Dendritic cell treated with granulocyte-macrophage colony-stimulating factor and Interleukin-4, amounts not matched to agents 40 ng/mL and 50 ng/mL, for 4 days (primary cell): ENCODE measurements around the gene SERAC1.

ENCODE experiments used
- H3K27ac Mint-ChIP-seq: one replicate; pipeline ENCODE4 v1.8.0; 2022; ENCODE audit warnings: mild to moderate bottlenecking, mixed read lengths
- H3K27me3 Mint-ChIP-seq: one replicate; pipeline ENCODE4 v1.8.0; 2022; ENCODE audit warnings: mild to moderate bottlenecking, mixed read lengths
- H3K36me3 Mint-ChIP-seq: one replicate; pipeline ENCODE4 v1.8.0; 2022; ENCODE audit warnings: low read depth, mixed read lengths
- H3K4me1 Mint-ChIP-seq: one replicate; pipeline ENCODE4 v1.8.0; 2022; ENCODE audit warnings: low read depth, mixed read lengths
- H3K4me3 Mint-ChIP-seq: one replicate; pipeline ENCODE4 v1.8.0; 2022; ENCODE audit warnings: mild to moderate bottlenecking, moderate library complexity, mixed read lengths
- H3K9me3 Mint-ChIP-seq: one replicate; pipeline ENCODE4 v1.8.0; 2022; ENCODE audit warnings: mixed read lengths
- intact Hi-C: fragments of 100-400 bp; cut with micrococcal nuclease; formaldehyde crosslinking; loops from one replicate; pipeline ENCODE4 v1.15.0; 2022

The SERAC1 gene

DNA sequence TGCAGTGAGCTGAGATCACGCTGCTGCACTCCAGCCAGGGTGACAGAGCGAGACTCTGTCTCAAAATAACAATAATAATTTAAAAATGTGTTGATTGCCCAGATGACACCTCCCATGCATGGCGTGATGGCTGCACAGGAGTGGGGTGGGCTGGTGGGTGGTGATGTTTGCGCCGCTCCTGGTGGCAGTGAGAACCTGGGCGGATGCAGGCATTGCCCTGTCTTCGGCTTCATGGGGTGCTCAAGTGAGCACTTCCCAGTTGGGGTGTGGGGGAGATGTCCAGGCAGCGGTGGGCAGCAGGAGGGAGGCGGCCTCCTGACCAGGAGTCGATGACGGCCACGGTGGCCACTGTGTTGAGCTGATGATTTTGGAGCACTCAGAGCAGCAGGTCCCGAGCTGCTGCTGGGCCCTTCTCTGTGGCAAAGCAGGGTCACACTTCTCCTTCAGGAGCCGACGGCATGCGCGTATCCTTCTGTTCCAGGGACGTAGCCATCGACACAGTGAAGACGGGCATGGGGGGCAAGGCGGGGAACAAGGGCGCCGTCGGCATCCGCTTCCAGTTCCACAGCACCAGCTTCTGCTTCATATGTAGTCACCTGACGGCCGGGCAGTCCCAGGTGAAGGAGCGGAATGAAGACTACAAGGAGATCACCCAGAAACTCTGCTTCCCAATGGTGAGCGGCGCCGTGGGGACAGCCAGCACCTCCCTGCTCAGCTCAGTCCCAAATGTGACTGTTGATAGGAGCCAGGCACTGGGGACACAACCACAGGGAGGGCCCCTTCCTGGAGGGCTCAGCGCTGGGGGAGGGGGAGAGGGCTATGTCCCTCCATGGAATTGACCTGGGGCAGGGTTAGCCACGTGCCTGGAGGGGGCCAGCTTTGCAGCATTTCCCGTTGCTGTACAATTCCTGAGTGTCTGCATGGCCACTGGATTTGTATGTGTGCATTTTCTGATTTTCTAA, 96.7 kb downstream of the SERAC1 start:
- H3K27me3 Mint-ChIP-seq = no peaks in the 10 kb centered on the region
- no peaks in the 10 kb centered on the region for H3K9me3 Mint-ChIP-seq
- intact Hi-C loops = loop anchor here (2.0 to 5.0 kb wide), 2 partner anchors 124 to 143 kb away; no protein-coding TSS in a partner anchor
- H3K4me1 Mint-ChIP-seq = peaks cover 26% of the 10 kb centered on the region
- H3K4me3 Mint-ChIP-seq = no peak overlapping the region
- H3K27ac Mint-ChIP-seq = peak overlapping the region; percentile 72
- peaks cover 57% of the 10 kb centered on the region for H3K36me3 Mint-ChIP-seq

DNA sequence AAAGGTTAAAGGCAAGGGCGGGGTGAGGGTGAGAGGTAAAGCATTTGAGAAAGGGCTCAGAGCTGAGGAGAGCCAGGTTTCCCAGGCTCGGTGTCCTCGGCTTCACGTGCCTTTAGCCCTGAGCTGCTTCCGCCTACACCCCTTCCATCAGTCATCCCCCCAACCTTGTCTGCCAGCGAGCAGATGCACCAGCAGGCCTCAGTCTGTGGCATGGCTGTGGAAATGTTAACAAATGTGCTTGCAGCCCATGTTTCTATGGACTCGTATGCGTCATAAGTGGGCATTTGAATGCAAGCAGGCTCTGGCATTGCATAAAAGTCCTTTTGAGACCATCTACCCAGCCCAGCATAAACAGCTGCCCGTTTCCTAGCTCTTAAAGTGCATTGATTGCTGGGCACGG, 97.5 kb downstream of the SERAC1 start:
- H3K4me3 Mint-ChIP-seq = no peak overlapping the region
- H3K27me3 Mint-ChIP-seq = no peaks in the 10 kb centered on the region
- peaks cover 26% of the 10 kb centered on the region for H3K4me1 Mint-ChIP-seq
- no peaks in the 10 kb centered on the region for H3K9me3 Mint-ChIP-seq
- peaks cover 53% of the 10 kb centered on the region for H3K36me3 Mint-ChIP-seq
- intact Hi-C loops = loop anchor here (5.0 kb wide), 1 partner anchor 123 kb away; no protein-coding TSS in a partner anchor
- H3K27ac Mint-ChIP-seq = no peak overlapping the region

- intact Hi-C loops = loop anchor here (5.0 kb wide), 1 partner anchor 122 kb away; no protein-coding TSS in a partner anchor
- Mint-ChIP-seq H3K27me3 (no peaks in the 10 kb centered on the region), H3K4me3 (no peak overlapping the region), H3K9me3 (no peaks in the 10 kb centered on the region), H3K36me3 (peaks cover 53% of the 10 kb centered on the region), H3K4me1 (peaks cover 26% of the 10 kb centered on the region), H3K27ac (no peak overlapping the region)
Measured at GRCh38 chr6:158069800-158070195, 98.3 kb downstream of the SERAC1 start.

DNA sequence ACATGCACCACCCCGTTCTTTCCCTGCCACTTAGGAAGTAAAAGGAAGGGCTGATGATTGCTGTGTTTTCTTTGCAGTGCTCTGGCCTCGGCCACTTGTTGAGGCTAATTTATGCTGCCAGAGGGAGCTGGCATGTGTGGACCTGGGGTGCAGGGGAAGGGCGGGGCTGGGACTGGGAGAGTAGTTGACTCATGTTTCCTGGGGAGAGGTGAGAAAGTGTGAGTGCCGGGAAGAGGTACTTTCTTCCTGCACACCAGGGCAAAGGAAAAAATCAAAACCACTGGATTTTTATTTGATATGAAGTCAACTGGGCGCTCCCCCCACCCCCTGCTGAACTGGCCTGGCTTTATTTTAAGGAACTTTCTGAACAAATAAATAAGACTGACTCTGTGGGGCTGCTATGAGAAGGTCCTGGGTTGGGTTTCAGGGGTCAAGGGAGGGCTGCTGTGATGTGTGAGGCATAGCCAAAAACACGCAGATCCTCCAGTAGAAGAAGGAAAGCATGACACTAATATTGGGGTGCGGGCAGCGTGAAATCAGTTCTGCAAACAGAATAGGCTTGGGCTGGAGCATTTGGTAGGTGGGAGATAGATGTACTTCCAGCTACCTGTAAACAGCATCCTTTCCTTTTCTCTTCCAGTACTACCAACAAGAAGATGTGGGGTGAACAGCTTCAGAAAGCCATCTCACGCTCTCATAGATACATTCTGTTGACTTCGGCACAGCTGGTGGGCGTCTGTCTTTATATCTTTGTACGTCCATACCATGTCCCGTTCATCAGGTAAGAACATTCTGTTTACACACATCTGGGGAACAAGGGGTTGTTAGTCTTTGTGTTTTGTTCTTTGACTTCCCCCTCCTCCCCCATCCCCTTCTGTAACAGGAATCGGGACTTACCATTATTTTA, 98.9 kb downstream of the SERAC1 start:
- no peaks in the 10 kb centered on the region for H3K9me3 Mint-ChIP-seq
- peaks cover 26% of the 10 kb centered on the region for H3K4me1 Mint-ChIP-seq
- intact Hi-C loops = no loop called here
- H3K27me3 Mint-ChIP-seq = no peaks in the 10 kb centered on the region
- peak overlapping the region; percentile 46 for H3K27ac Mint-ChIP-seq
- H3K36me3 Mint-ChIP-seq = peaks cover 55% of the 10 kb centered on the region
- no peak overlapping the region for H3K4me3 Mint-ChIP-seq

- H3K27ac Mint-ChIP-seq = peak overlapping the region; percentile 46
- H3K27me3 Mint-ChIP-seq = no peaks in the 10 kb centered on the region
- H3K36me3 Mint-ChIP-seq = peaks cover 63% of the 10 kb centered on the region
- no peaks in the 10 kb centered on the region for H3K9me3 Mint-ChIP-seq
- intact Hi-C loops = no loop called here
- H3K4me1 Mint-ChIP-seq = peaks cover 26% of the 10 kb centered on the region
- H3K4me3 Mint-ChIP-seq = no peak overlapping the region
Measured at GRCh38 chr6:158068156-158068892, 99.7 kb downstream of the SERAC1 start.

DNA sequence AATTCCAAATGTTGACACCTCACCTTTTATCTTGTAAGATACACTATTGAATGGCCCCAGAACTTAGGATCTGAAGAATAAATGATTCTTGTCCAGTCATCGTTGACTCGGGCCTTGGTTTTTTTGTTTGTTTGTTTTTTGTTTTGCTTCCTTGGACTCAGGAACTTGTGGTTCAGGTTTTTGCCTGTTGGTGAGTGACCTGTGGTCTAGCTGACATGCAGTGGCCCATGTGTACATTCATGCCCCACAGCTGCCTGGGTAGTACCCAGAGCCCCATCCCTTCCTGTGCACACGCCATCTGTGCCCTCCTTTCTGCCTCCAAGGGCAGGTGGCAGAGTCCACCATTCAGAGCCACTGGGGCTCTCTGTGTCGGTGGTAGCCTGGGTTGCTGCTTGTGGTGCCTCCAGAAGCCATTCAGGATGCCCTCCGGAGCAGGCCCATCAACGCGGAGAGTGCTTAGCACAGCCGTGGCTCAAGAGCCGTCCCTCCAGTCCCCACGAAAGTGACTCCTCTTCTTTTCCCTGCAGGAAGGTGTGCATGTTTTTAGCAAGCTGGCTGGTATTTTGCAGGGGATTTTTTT, 100.5 kb downstream of the SERAC1 start:
- Mint-ChIP-seq H3K27me3 (no peaks in the 10 kb centered on the region), H3K36me3 (peaks cover 66% of the 10 kb centered on the region), H3K4me3 (no peak overlapping the region), H3K4me1 (peaks cover 26% of the 10 kb centered on the region), H3K27ac (peak overlapping the region; percentile 46), H3K9me3 (no peaks in the 10 kb centered on the region)
- intact Hi-C loops = no loop called here

DNA sequence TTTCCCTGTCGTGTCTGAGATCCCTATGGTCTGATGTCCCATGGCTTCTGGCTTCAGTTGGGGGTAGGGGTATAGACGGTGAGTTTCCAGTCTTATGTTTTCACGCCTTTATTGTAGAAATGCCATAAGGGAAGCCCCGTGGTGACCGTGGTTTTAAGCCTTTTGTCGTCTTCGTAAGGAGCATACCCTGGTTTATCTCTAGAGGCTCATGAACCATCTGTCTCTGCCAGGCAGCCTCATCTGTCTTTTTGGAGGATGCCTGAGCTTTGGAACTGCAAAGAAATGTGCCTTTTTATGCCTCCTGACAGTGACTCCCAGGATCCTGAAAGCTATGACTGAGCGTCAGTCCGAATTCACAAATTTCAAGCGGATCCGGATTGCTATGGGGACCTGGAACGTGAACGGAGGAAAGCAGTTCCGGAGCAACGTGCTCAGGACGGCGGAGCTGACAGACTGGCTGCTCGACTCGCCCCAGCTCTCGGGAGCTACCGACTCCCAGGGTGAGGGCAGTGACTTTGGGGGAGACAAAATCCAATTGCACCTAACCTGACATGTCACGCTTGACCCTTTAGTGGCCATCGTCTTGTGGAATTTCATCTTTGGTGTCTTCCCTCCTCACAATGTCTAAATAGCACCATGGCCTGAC, 101.8 kb downstream of the SERAC1 start:
- peaks cover 20% of the 10 kb centered on the region for H3K4me1 Mint-ChIP-seq
- H3K27me3 Mint-ChIP-seq = peaks cover 10% of the 10 kb centered on the region
- no peak overlapping the region for H3K27ac Mint-ChIP-seq
- H3K4me3 Mint-ChIP-seq = no peak overlapping the region
- peaks cover 65% of the 10 kb centered on the region for H3K36me3 Mint-ChIP-seq
- intact Hi-C loops = no loop called here
- H3K9me3 Mint-ChIP-seq = no peaks in the 10 kb centered on the region

DNA sequence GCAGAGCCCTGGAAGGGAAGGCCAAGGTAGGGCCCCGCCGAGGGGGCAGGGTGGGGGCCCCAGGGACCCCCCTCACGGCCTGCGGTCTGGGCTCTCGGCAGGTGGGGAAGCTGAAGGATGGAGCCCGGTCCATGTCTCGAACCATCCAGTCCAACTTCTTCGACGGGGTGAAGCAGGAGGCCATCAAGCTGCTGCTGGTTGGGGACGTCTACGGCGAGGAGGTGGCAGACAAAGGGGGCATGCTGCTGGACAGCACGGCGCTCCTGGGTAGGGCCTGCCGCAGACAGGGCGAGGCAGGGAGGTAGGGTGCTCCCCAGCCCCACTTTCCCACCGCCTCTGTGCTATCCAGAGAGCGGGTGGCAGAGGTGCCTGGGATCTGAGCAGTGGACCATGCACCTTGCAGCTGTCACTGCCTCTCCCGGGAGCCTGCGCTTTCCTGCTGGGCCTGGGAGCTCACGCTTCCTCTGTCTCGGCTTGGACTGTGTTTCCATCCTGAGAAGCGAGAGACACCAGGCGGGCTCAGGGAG, 103.3 kb downstream of the SERAC1 start:
- Mint-ChIP-seq H3K4me1 (peaks cover 28% of the 10 kb centered on the region), H3K36me3 (peaks cover 55% of the 10 kb centered on the region), H3K9me3 (no peaks in the 10 kb centered on the region), H3K27me3 (peaks cover 16% of the 10 kb centered on the region), H3K4me3 (no peak overlapping the region), H3K27ac (no peak overlapping the region)
- intact Hi-C loops = no loop called here

GRCh38 chr6:158063736-158064135, 104.3 kb downstream of the SERAC1 start:
- Mint-ChIP-seq H3K4me1 (peaks cover 22% of the 10 kb centered on the region), H3K36me3 (peaks cover 55% of the 10 kb centered on the region), H3K4me3 (no peak overlapping the region), H3K27me3 (peaks cover 16% of the 10 kb centered on the region), H3K9me3 (no peaks in the 10 kb centered on the region), H3K27ac (no peak overlapping the region)
- intact Hi-C loops = no loop called here

GRCh38 chr6:158061709-158062461, 106.2 kb downstream of the SERAC1 start:
- Mint-ChIP-seq H3K36me3 (peaks cover 40% of the 10 kb centered on the region), H3K4me3 (no peak overlapping the region), H3K4me1 (peaks cover 18% of the 10 kb centered on the region), H3K27me3 (peaks cover 17% of the 10 kb centered on the region), H3K9me3 (no peaks in the 10 kb centered on the region), H3K27ac (no peak overlapping the region)
- intact Hi-C loops = no loop called here

- Mint-ChIP-seq H3K27ac (no peak overlapping the region), H3K4me3 (no peak overlapping the region), H3K4me1 (peaks cover 23% of the 10 kb centered on the region), H3K27me3 (peaks cover 21% of the 10 kb centered on the region), H3K9me3 (no peaks in the 10 kb centered on the region), H3K36me3 (peaks cover 35% of the 10 kb centered on the region)
- intact Hi-C loops = no loop called here
Measured at GRCh38 chr6:158061361-158061708, 106.7 kb downstream of the SERAC1 start.
